K562 (cell line): ENCODE measurements around the gene NAT14. TPM values are rescaled to one million over a fixed set of nuclear protein-coding genes. Genes with fewer than 3 reads are reported as not detected.

ENCODE experiments used
- ATAC-seq: fragments of 200-7000 bp; cut with Tn5 transposase; 3 replicates; pipeline ENCODE4 v1.9.1; 2020; ENCODE audit warnings: moderate library complexity
- BruUV-seq: library from RNA; stranded (reverse); fragments of 400-500 nt; replicated peaks from 2 replicates; lab custom pipeline; 2021; lab: Mats Ljungman, UMichigan
- CTCF ChIA-PET: fragments of 300-600 bp; formaldehyde crosslinking; extraction: SDS; loops from one replicate; lab custom pipeline; 2021; ENCODE audit warnings: low intra/inter-chr PET ratio; lab: Yijun Ruan, JAX
- POLR2A ChIA-PET: fragments of 300-600, 350-650 bp; sonication (Branson Sonifier 250); formaldehyde crosslinking; extraction: SDS; loops from one replicate; lab custom pipeline; 2021; ENCODE audit warnings: antibody characterized with exemption, inconsistent platforms; lab: Yijun Ruan, JAX
- DNase-seq, 4 experiments: peaks; one replicate each; pipeline versions ENCODE4 v3.0.0 to v3.0.0-alpha.2; 2011 to 2018; ENCODE audit warnings: low spot score in 3 of 4, mixed read lengths in 3 of 4; ENCODE audit errors: extremely low read depth in 1 of 4
- FAIRE-seq: peaks from 2 replicates; lab custom pipeline; 2011; peaks lifted over from hg19 to GRCh38; lab: Jason Lieb, UNC
- H2AFZ ChIP-seq: 2 replicates; pipeline ENCODE4 v1.6.0; 2011; ENCODE audit warnings: low read depth, low read length, control low read depth, inconsistent platforms
- H3K27ac ChIP-seq: fragments of 200-600 bp; 3 replicates; pipeline ENCODE4 v1.8.0; 2011; ENCODE audit warnings: low read depth, mild to moderate bottlenecking, control low read depth, inconsistent platforms, low read length, moderate library complexity, mixed read lengths; ENCODE audit errors: extremely low read depth
- H3K27me3 ChIP-seq, 2 experiments: fragments of 300-600 bp in 1 of 2; 2 replicates in 1 of 2; 3 replicates in 1 of 2; pipeline versions ENCODE4 v1.6.0 to v1.8.0; 2011; ENCODE audit warnings: inconsistent platforms in 2 of 2, low read length in 2 of 2, mild to moderate bottlenecking in 1 of 2, mixed read lengths in 1 of 2, moderate library complexity in 1 of 2; ENCODE audit not compliant: control insufficient read depth in 2 of 2, insufficient read depth in 2 of 2
- H3K36me3 ChIP-seq: fragments of 300-600 bp; 3 replicates; pipeline ENCODE4 v1.8.0; 2011; ENCODE audit warnings: mild to moderate bottlenecking, low read length, inconsistent platforms; ENCODE audit not compliant: control insufficient read depth, insufficient read depth
- H3K4me1 ChIP-seq, 2 experiments: fragments of 200-600 bp in 1 of 2; replicated peaks in 1 of 2; 2 replicates in 1 of 2; 3 replicates in 1 of 2; pipeline versions ENCODE4 v1.5.1 to v1.8.0; 2011; ENCODE audit warnings: inconsistent platforms in 2 of 2, low read length in 2 of 2, mild to moderate bottlenecking in 1 of 2, mixed read lengths in 1 of 2, moderate library complexity in 1 of 2; ENCODE audit not compliant: control insufficient read depth in 2 of 2, insufficient read depth in 2 of 2
- H3K4me2 ChIP-seq: 2 replicates; pipeline ENCODE4 v1.6.1; 2011; ENCODE audit warnings: low read length, control low read depth, inconsistent platforms, mixed read lengths; ENCODE audit not compliant: insufficient read depth
- H3K4me3 ChIP-seq: fragments of 200-600 bp; sonication (generic), shearing (Covaris generic); 2 replicates; pipeline ENCODE4 v1.5.1; 2016; ENCODE audit warnings: control low read depth, inconsistent platforms
- H3K79me2 ChIP-seq: fragments of 200-600 bp; 3 replicates; pipeline ENCODE4 v1.8.0; 2011; ENCODE audit warnings: low read length, inconsistent platforms; ENCODE audit not compliant: control insufficient read depth, insufficient read depth
- H3K9ac ChIP-seq, 2 experiments: 2 replicates each; pipeline versions ENCODE4 v1.6.0 to v1.6.1; 2011; ENCODE audit warnings: low read depth in 2 of 2, low read length in 2 of 2, control low read depth in 1 of 2, inconsistent platforms in 1 of 2, mild to moderate bottlenecking in 1 of 2, mixed read lengths in 1 of 2; ENCODE audit not compliant: insufficient read depth in 1 of 2
- H3K9me1 ChIP-seq: one replicate; pipeline ENCODE4 v1.6.0; 2011; ENCODE audit warnings: inconsistent platforms, mild to moderate bottlenecking, low read length, moderate library complexity; ENCODE audit not compliant: control insufficient read depth, insufficient read depth
- H3K9me3 ChIP-seq: replicated peaks from 2 replicates; pipeline ENCODE4 v1.5.1; 2011; ENCODE audit warnings: low read depth, low read length, inconsistent platforms; ENCODE audit not compliant: control insufficient read depth, insufficient read depth
- H4K20me1 ChIP-seq: replicated peaks from 2 replicates; pipeline ENCODE4 v1.6.1; 2011; ENCODE audit warnings: low read length, inconsistent platforms, mixed read lengths; ENCODE audit not compliant: control insufficient read depth, insufficient read depth
- ATF7 ChIP-seq: fragments of 450-650 bp; IDR thresholded peaks from 2 replicates; pipeline ENCODE4 v1.7.1; 2014; ENCODE audit warnings: mild to moderate bottlenecking, moderate library complexity
- CBX5 ChIP-seq: IDR thresholded peaks from 2 replicates; pipeline ENCODE4 v1.6.1; 2014; ENCODE audit warnings: low read depth, borderline replicate concordance
- FOXK1 ChIP-seq: sonication (generic); formaldehyde crosslinking; IDR thresholded peaks from 2 replicates; pipeline ENCODE4 v1.8.0; 2022; ENCODE audit warnings: missing genetic modification reagents, mild to moderate bottlenecking, borderline replicate concordance
- GTF2B ChIP-seq: IDR thresholded peaks from 2 replicates; pipeline ENCODE4 v1.6.1; 2011; ENCODE audit not compliant: insufficient read length; ENCODE audit errors: extremely low read depth
- KLF16 ChIP-seq: IDR thresholded peaks from 2 replicates; pipeline ENCODE4 v1.6.1; 2016; ENCODE audit warnings: antibody characterized with exemption
- MCM2 ChIP-seq: fragments of 450-650 bp; IDR thresholded peaks from 2 replicates; pipeline ENCODE4 v1.6.1; 2017; ENCODE audit warnings: low read depth, mild to moderate bottlenecking
- MTA1 ChIP-seq: fragments of 450-650 bp; IDR thresholded peaks from 2 replicates; pipeline ENCODE4 v1.6.1; 2017; ENCODE audit warnings: borderline replicate concordance
- NFRKB ChIP-seq: fragments of 450-650 bp; IDR thresholded peaks from 2 replicates; pipeline ENCODE4 v1.6.1; 2016; ENCODE audit warnings: low read depth
- NONO ChIP-seq, 2 experiments: fragments of 200-400 bp in 1 of 2; fragments of 450-650 bp in 1 of 2; formaldehyde crosslinking in 1 of 2; IDR thresholded peaks; 2 replicates each; pipeline ENCODE4 v1.6.1; 2017; ENCODE audit warnings: low read depth in 2 of 2, mild to moderate bottlenecking in 2 of 2, moderate library complexity in 2 of 2, low read length in 1 of 2
- NUFIP1 ChIP-seq: fragments of 450-650 bp; IDR thresholded peaks from 2 replicates; pipeline ENCODE4 v1.6.1; 2018; ENCODE audit not compliant: partially characterized antibody
- PHB2 ChIP-seq: fragments of 450-650 bp; IDR thresholded peaks from 2 replicates; pipeline ENCODE4 v1.6.1; 2017; ENCODE audit warnings: low read depth
- POLR2G ChIP-seq: fragments of 200-400 bp; formaldehyde crosslinking; IDR thresholded peaks from 2 replicates; pipeline ENCODE4 v1.6.1; 2017; ENCODE audit warnings: low read depth, mild to moderate bottlenecking, antibody characterized with exemption, low read length, moderate library complexity
- PTTG1 ChIP-seq: fragments of 450-650 bp; IDR thresholded peaks from 2 replicates; pipeline ENCODE4 v1.6.1; 2016; ENCODE audit warnings: low read depth, mild to moderate bottlenecking, missing genetic modification characterization, missing compliant biosample characterization
- SRF ChIP-seq, 2 experiments: fragments of 250-450, 450-650 bp in 1 of 2; sonication (Bioruptor Pico) in 1 of 2; sonication (generic) in 1 of 2; formaldehyde crosslinking; IDR thresholded peaks; 2 replicates each; pipeline versions ENCODE4 v1.5.0 to v1.5.1; 2020 to 2022; ENCODE audit warnings: mild to moderate bottlenecking in 1 of 2, missing genetic modification reagents in 1 of 2
- TOE1 ChIP-seq, 2 experiments: fragments of 450-650 bp in 1 of 2; sonication (generic) in 1 of 2; formaldehyde crosslinking in 1 of 2; IDR thresholded peaks; 2 replicates each; pipeline versions ENCODE4 v1.7.1 to v1.8.0; 2016 to 2022; ENCODE audit warnings: borderline replicate concordance in 2 of 2, mild to moderate bottlenecking in 2 of 2, antibody characterized with exemption in 1 of 2, inconsistent platforms in 1 of 2, low read depth in 1 of 2, missing genetic modification reagents in 1 of 2, moderate library complexity in 1 of 2
- TRIM28 ChIP-seq: fragments of 450-650 bp; IDR thresholded peaks from 2 replicates; pipeline ENCODE4 v1.6.1; 2017
- YY1 ChIP-seq, 3 experiments: IDR thresholded peaks; 2 replicates each; pipeline ENCODE4 v1.6.1; 2011; ENCODE audit warnings: low read length in 2 of 3, mild to moderate bottlenecking in 2 of 3, moderate library complexity in 2 of 3, borderline replicate concordance in 1 of 3, control low read depth in 1 of 3, low read depth in 1 of 3; ENCODE audit not compliant: insufficient read depth in 3 of 3, insufficient replicate concordance in 2 of 3, control insufficient read depth in 1 of 3, insufficient read length in 1 of 3; ENCODE audit errors: extremely low read depth in 1 of 3
- ZNF263 ChIP-seq: sonication (generic); formaldehyde crosslinking; IDR thresholded peaks from 2 replicates; pipeline ENCODE4 v1.8.0; 2022; ENCODE audit warnings: mild to moderate bottlenecking, missing genetic modification reagents, borderline replicate concordance
- ZNF785 ChIP-seq: fragments of 250-450 bp; sonication (Bioruptor Pico); IDR thresholded peaks from 2 replicates; pipeline ENCODE4 v1.4.0; 2020; ENCODE audit warnings: mild to moderate bottlenecking
- WGBS: fragments of 100-300 bp; shearing (Covaris generic); methylation state at CpG from one replicate; pipeline ENCODE4 v1.1.6; 2016; ENCODE audit warnings: low coverage, mixed read lengths; ENCODE audit not compliant: insufficient coverage; ENCODE audit errors: missing lambda C conversion rate; 5-methylcytosine and 5-hydroxymethylcytosine counted together
- in situ Hi-C: fragments of 300-500 bp; cut with MboI; formaldehyde crosslinking; loops from 4 replicates; pipeline ENCODE4 v1.15.0; 2018; ENCODE audit warnings: inconsistent platforms, mixed read lengths
- intact Hi-C: fragments of 100-400 bp; cut with micrococcal nuclease; formaldehyde crosslinking; loops from 2 replicates; pipeline ENCODE4 v1.14.2; 2022
- polyA plus RNA-seq, 8 experiments: library from polyadenylated mRNA; depleted of rRNA in 4 of 8; stranded (reverse) in 5 of 8; unstranded in 3 of 8; fragments of >200 nt; fragmentation: Nextera tagmentation in 2 of 8; fragmentation: Illumina TruSeq in 1 of 8; extraction: Ambion mirVana in 2 of 8; extraction: Trizol in 1 of 8; gene quantifications; 2 replicates each; pipeline versions ENCODE4 v1.2.1 to v1.2.3, GENCODE V29; 2011 to 2014; ENCODE audit warnings: inconsistent platforms in 1 of 8, missing spikeins in 1 of 8
- total RNA-seq, 7 experiments: library from RNA; depleted of rRNA in 6 of 7; stranded (reverse); fragments of >200 nt in 6 of 7; fragmentation: Illumina TruSeq in 2 of 7; extraction: Trizol in 2 of 7; gene quantifications; 2 replicates each; pipeline versions ENCODE4 v1.2.1 to v1.2.3, GENCODE V29; 2011 to 2021; ENCODE audit warnings: low replicate concordance in 1 of 7
- TF ChIP-seq, protein P1 (sequence below): fragments of 450-650 bp; formaldehyde crosslinking; IDR thresholded peaks from 2 replicates; pipeline ENCODE4 v1.4.0; 2022; ENCODE audit warnings: missing genetic modification characterization

The NAT14 gene
- total and polyA plus RNA-seq, 9 of the 15 experiments (the other 6 are each of a cell fraction or from before 2014, with no cell fraction given), result 2.4 to 77.0 (median 26.7) TPM

DNA sequence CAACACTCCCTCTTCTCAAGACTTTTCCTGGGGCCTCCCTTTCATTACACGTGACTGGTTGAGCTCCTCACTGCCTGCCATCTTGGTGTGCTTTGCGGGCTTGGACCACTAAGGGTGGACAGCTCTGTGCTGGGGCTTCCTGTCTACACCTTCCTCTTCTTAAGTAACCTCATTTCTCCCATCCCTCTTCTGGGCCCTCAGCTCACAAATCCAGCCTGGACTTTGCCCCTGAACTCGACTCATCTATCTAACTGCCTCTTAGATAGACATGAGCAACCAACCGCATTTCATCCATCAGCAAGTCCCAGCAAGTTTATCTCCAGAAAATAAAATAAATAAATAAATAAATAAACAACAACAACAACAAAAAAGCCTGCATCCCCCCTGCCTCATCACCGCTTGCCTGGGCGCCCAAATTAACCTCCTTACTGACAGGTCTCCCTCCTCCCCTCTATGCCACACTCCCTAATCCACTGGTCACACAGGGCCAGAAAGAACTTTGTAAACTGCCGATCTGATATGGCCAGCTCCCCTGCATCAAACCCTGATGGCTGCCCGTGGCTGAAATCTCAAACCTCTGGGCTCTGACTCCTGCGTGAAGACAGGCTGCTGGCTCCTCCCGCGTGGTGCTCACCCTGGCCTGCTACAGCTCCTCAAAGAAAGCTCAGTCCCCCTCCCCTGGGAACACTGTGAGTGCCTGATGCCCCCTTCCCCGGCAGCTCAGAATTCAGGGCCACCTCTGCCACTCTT lies 31.3 kb upstream of the NAT14 start:
- Histone ChIP-seq H3K9ac (peak overlapping the region in 1 of 2 experiments; percentile 61; a peak in 2 of 4 replicates), H3K4me2 (no peak overlapping the region), H3K4me3 (no peak overlapping the region), H3K27me3 (peaks cover 0 to 5% of the 10 kb centered on the region in 2 experiments; a peak in 3 of 5 replicates), H3K9me1 (no peaks in the 10 kb centered on the region), H3K4me1 (peaks cover 3 to 69% of the 10 kb centered on the region in 2 experiments; a peak in 4 of 5 replicates), H3K36me3 (peaks cover 30% of the 10 kb centered on the region; the same call in 2 of the 3 replicates), H3K27ac (no peak overlapping the region), H3K79me2 (peaks cover 12% of the 10 kb centered on the region; the same call in 2 of the 3 replicates), H2AFZ (no peak overlapping the region), H3K9me3 (no peaks in the 10 kb centered on the region), H4K20me1 (no peaks in the 10 kb centered on the region; the same call in 1 of the 2 replicates)
- 70% methylated on average over 12 of the region's 12 CpGs for WGBS
- ATAC-seq (no peak), DNase-seq (no peak), FAIRE-seq (no peak)
- intact Hi-C loops, result loop anchor here (1.0 to 5.0 kb wide), 2 partner anchors 8 to 66 kb away; partner anchors contain the start of genes ISOC2 and RPL28
- CTCF ChIA-PET, result interaction anchor here (1.1 kb wide), 1 partner anchor 50 kb away, joined by 6 read pairs; no protein-coding TSS in a partner anchor
- POLR2A ChIA-PET, result interaction anchor here (0.6 to 2.0 kb wide), 12 partner anchors 9 to 1302 kb away, joined by 3 to 7 read pairs (median 4); partner anchors contain the start of genes ISOC2, UBE2S and ZNF628
- TSS peak; percentile 19 for BruUV-seq
- in situ Hi-C loops, result no loop called here
- no peak for TF ChIP-seq KLF16
- TF ChIP-seq MTA1, result no peak
- TF ChIP-seq CBX5, result no peak
- TF ChIP-seq SRF (CRISPR knock-in tag; IDR thresholded peaks at IDR 0.05), result no peak
- no peak for TF ChIP-seq ATF7
- TF ChIP-seq ZNF785 (CRISPR knock-in tag), result no peak
- TF ChIP-seq MCM2, result no peak
- no peak for TF ChIP-seq PTTG1 (tag)
- no peak for TF ChIP-seq TRIM28
- no peak for TF ChIP-seq FOXK1 (CRISPR knock-in tag)
- no peak for TF ChIP-seq GTF2B
- TF ChIP-seq POLR2G, result peak; percentile 29; the same call in 1 of the 2 replicates
- no peak for TF ChIP-seq NONO (IDR thresholded peaks at IDR 0.05; ENCODE audit: low read depth in 2 of 2, low read length in 1 of 2)
- TF ChIP-seq TOE1 (IDR thresholded peaks at IDR 0.05; ENCODE audit: borderline replicate concordance), result no peak
- no peak for TF ChIP-seq TOE1 (CRISPR knock-in tag; IDR thresholded peaks at IDR 0.05; ENCODE audit: borderline replicate concordance, low read depth)
- TF ChIP-seq PHB2, result no peak
- peak in 1 of 3 experiments; percentile 49 for TF ChIP-seq YY1 (IDR thresholded peaks at IDR 0.05; ENCODE audit: borderline replicate concordance in 1 of 3, control insufficient read depth in 1 of 3, extremely low read depth in 1 of 3, insufficient read depth in 3 of 3, insufficient read length in 1 of 3, insufficient replicate concordance in 2 of 3, low read depth in 1 of 3, low read length in 2 of 3)
- peak; percentile 83 for TF ChIP-seq ZNF263 (CRISPR knock-in tag)
- TF ChIP-seq NUFIP1, result no peak
- TF ChIP-seq NFRKB, result no peak
- TF ChIP-seq, protein P1, sequence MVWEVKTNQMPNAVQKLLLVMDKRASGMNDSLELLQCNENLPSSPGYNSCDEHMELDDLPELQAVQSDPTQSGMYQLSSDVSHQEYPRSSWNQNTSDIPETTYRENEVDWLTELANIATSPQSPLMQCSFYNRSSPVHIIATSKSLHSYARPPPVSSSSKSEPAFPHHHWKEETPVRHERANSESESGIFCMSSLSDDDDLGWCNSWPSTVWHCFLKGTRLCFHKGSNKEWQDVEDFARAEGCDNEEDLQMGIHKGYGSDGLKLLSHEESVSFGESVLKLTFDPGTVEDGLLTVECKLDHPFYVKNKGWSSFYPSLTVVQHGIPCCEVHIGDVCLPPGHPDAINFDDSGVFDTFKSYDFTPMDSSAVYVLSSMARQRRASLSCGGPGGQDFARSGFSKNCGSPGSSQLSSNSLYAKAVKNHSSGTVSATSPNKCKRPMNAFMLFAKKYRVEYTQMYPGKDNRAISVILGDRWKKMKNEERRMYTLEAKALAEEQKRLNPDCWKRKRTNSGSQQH (CRISPR knock-in tag), result no peak
